IPS-18a (cell line): ENCODE measurements around the gene LPAR3.

Experiments
- H3K27ac ChIP-seq: one replicate; pipeline ENCODE4 v1.5.1; 2013; ENCODE audit warnings: low read length
- H3K27me3 ChIP-seq: one replicate; pipeline ENCODE4 v1.6.1; 2013; ENCODE audit warnings: mild to moderate bottlenecking, low read length; ENCODE audit not compliant: control insufficient read depth, insufficient read depth
- H3K36me3 ChIP-seq: one replicate; pipeline ENCODE4 v1.6.1; 2013; ENCODE audit warnings: low read depth, low read length; ENCODE audit not compliant: control insufficient read depth
- H3K4me1 ChIP-seq: one replicate; pipeline ENCODE4 v1.6.1; 2013; ENCODE audit warnings: low read depth, low read length; ENCODE audit not compliant: control insufficient read depth
- H3K4me3 ChIP-seq: one replicate; pipeline ENCODE4 v1.5.1; 2013; ENCODE audit warnings: low read length
- H3K9ac ChIP-seq: one replicate; pipeline ENCODE4 v1.6.1; 2013; ENCODE audit warnings: mild to moderate bottlenecking, low read length, moderate library complexity
- H3K9me3 ChIP-seq: one replicate; pipeline ENCODE4 v1.6.1; 2013; ENCODE audit warnings: low read depth, low read length; ENCODE audit not compliant: control insufficient read depth

LPAR3 gene

DNA sequence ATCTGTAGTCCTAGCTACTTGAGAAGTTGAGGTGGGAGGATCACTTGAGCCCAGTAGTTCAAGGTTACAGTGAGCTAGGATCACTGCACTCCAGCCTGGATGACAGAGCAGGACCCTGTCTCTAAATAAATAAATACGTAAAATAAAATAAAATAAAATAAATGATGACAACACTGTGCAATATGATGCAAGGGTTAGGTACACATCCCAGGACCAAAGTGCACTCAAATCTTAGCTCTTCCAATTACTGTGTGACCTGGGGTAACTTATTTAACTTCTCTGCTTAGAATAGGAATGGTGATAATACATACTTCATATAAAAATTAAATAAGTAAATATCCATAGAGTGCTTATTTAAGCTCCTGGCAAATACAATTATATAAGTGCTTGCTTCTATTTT lies 53.5 kb downstream of the LPAR3 start:
- no peak overlapping the region for H3K4me3 ChIP-seq
- no peak overlapping the region for H3K9ac ChIP-seq
- no peaks in the 10 kb centered on the region for H3K9me3 ChIP-seq
- no peaks in the 10 kb centered on the region for H3K27me3 ChIP-seq
- no peaks in the 10 kb centered on the region for H3K36me3 ChIP-seq
- no peak overlapping the region for H3K27ac ChIP-seq
- no peaks in the 10 kb centered on the region for H3K4me1 ChIP-seq

DNA sequence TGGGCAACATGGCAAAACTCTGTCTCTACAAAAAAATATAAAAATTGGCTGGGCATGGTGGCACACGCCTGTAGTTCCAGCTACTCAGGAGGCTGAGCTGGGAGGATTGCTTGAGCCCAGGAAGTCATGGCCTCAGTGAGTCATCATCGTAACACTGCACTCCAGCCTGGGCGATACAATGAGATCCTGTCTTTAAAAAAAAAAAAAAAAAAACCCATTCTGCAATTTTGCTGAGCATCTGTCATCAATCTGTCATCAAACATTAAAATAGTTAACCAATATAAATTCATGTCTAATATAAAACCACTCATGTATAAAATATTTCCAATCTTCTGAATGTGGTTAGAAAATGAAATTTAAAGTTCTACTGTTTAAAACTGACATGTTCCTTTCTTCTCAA lies 56.9 kb downstream of the LPAR3 start:
- H3K27ac ChIP-seq: no peak overlapping the region
- no peak overlapping the region for H3K4me3 ChIP-seq
- no peaks in the 10 kb centered on the region for H3K27me3 ChIP-seq
- no peak overlapping the region for H3K9ac ChIP-seq
- no peaks in the 10 kb centered on the region for H3K9me3 ChIP-seq
- H3K4me1 ChIP-seq: no peaks in the 10 kb centered on the region
- no peaks in the 10 kb centered on the region for H3K36me3 ChIP-seq

DNA sequence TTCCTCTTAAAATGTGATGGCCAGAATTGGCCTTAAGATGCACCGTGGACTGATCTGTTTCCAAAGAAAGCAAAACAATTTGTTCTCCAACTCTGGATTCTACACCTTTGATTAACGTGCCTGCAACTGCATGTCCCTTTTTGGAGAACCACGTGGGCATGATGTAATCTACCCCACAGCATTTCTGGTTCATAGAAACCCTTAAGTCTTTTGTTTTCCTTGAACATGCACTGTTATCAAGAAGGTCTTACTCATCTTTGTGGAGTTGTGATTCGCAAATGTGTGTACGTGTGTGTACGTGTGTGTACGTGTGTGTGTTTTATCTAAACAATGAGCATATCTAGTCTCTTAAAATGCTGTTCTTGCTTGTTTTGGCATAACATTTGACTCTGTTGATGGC lies 57.8 kb downstream of the LPAR3 start:
- Histone ChIP-seq H3K27ac (no peak overlapping the region), H3K4me1 (no peaks in the 10 kb centered on the region), H3K36me3 (no peaks in the 10 kb centered on the region), H3K27me3 (no peaks in the 10 kb centered on the region), H3K4me3 (no peak overlapping the region), H3K9me3 (no peaks in the 10 kb centered on the region), H3K9ac (no peak overlapping the region)

DNA sequence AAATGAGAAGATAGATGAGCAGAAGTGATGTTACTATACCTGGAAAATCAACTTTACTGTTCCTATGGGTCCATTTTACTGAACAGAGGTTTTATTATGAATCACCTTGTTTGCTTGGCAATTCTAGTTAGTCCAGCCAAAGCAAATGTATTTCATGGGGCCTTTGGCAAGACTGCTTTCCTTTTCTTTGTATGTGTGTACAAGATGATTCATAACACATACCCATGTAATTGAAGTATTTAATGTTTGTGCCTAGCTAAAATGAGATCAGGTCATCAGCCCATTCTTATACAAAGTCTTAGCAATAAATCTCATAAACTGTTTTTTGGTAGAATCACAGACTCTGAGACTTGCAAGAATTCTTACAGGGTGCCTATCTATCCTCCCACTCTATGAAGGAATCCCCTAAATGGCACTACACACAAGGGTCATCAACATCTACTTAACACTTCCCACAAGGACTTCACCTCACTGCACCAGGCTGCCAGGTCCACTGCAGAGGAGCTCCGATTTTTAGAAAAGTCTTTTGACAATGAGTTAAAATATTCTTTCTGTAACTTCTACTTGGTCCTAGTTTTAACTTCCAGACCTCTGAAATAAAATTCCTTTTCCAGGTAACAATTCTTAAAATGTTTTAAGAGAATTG lies 58.5 kb downstream of the LPAR3 start:
- no peaks in the 10 kb centered on the region for H3K36me3 ChIP-seq
- H3K9ac ChIP-seq: no peak overlapping the region
- no peaks in the 10 kb centered on the region for H3K9me3 ChIP-seq
- no peaks in the 10 kb centered on the region for H3K4me1 ChIP-seq
- no peak overlapping the region for H3K4me3 ChIP-seq
- H3K27ac ChIP-seq: no peak overlapping the region
- no peaks in the 10 kb centered on the region for H3K27me3 ChIP-seq

DNA sequence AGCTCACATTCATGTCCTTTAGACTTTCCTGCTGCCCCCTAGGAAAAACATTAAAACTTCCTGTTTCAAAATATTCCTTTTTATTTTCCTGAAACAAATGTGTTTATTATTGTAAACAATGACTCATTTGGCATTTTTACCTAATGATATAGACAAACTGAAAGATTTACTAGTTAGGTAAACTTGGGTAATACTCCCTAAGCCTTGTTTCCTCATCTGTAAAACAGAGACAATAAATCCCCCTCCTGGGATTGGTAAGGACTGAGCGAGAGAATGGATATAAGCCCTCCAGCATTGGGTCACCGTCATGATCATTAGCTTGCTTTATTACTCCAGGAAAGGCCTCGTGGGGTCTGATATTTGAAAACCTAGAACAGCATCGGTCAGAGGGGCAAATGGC lies 59.8 kb downstream of the LPAR3 start:
- Histone ChIP-seq H3K27ac (no peak overlapping the region), H3K9me3 (no peaks in the 10 kb centered on the region), H3K4me1 (no peaks in the 10 kb centered on the region), H3K4me3 (no peak overlapping the region), H3K9ac (no peak overlapping the region), H3K27me3 (no peaks in the 10 kb centered on the region), H3K36me3 (no peaks in the 10 kb centered on the region)

DNA sequence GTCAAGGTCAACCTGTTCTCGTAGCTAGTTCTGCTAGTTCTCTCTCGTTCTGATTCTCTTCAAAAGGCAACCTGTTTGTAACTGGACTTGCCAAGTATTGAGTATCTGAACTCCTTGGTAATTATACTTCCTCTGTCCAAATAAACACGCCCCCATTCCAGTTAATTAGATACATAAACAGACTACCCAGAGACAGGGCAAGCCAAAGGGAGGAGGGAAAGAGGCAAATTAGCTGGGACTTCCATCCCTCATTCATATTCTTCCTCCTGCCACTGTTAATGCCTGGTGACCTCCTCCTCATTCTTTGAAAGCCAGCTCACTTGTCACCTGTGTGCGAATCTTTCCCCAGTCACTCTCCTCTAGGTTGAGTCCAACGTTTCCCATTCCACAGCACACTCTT lies 62.9 kb downstream of the LPAR3 start:
- Histone ChIP-seq H3K9me3 (no peaks in the 10 kb centered on the region), H3K27ac (no peak overlapping the region), H3K4me3 (no peak overlapping the region), H3K36me3 (no peaks in the 10 kb centered on the region), H3K9ac (no peak overlapping the region), H3K27me3 (no peaks in the 10 kb centered on the region), H3K4me1 (no peaks in the 10 kb centered on the region)

DNA sequence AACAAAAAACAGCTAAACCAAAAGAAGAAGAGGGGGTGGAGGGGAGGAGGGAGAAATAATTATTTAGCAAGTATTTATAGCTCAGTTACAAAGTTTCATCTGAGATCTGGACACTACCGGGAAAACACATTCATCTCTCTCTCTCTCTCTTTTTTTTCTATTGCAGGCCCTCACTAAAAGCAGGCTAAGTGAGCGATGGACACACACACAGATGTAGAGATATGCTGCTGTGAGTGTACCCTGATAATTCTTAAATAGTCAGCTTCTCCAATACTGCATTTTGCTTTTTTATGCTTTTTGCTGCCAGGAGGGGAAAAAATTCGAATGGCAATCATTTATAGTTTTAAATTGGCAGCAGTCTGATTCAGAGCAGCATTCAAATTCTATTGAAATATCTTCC lies 65.0 kb downstream of the LPAR3 start:
- H3K9ac ChIP-seq: no peak overlapping the region
- H3K9me3 ChIP-seq: no peaks in the 10 kb centered on the region
- H3K27me3 ChIP-seq: no peaks in the 10 kb centered on the region
- H3K27ac ChIP-seq: no peak overlapping the region
- no peaks in the 10 kb centered on the region for H3K36me3 ChIP-seq
- no peaks in the 10 kb centered on the region for H3K4me1 ChIP-seq
- H3K4me3 ChIP-seq: no peak overlapping the region

DNA sequence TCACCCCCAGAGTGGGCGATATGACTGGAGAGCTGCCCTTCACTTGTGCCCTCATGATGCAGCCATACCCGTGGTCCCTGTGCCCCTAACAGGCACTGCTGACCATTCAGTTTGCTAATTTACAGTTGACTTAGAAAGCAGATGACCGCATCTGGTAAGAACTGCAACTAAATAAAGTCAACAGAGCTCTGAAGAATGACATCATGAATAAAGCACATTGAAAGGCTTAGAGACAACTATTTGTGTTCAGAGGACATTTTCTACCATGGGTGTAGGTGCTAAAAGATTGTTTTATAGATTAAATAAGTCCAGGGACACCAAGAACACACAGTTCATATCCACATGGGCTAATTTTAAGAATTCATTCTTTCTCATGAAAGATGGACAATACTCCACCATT lies 65.5 kb downstream of the LPAR3 start:
- no peaks in the 10 kb centered on the region for H3K36me3 ChIP-seq
- no peak overlapping the region for H3K9ac ChIP-seq
- H3K27me3 ChIP-seq: no peaks in the 10 kb centered on the region
- H3K4me1 ChIP-seq: no peaks in the 10 kb centered on the region
- no peaks in the 10 kb centered on the region for H3K9me3 ChIP-seq
- H3K27ac ChIP-seq: no peak overlapping the region
- no peak overlapping the region for H3K4me3 ChIP-seq

DNA sequence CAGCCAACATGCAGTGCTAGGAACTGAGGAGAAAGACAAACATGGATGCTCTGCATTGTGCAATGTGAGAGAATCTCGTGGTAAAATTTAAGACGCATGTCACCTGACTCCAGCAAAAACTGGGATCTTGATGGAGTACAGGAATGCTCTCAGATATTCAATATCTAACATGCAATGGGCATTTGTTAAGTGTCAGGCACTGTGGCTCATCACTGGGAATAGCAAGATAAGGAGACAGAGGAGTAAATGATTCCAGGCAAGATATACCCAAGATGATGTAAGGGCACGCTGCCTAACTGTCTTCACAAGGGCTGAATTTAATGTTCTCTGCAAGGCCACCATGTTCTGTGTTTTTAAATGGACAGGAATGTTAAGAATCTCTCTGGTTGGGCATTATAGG lies 67.8 kb downstream of the LPAR3 start:
- no peak overlapping the region for H3K9ac ChIP-seq
- no peak overlapping the region for H3K4me3 ChIP-seq
- no peaks in the 10 kb centered on the region for H3K27me3 ChIP-seq
- H3K4me1 ChIP-seq: no peaks in the 10 kb centered on the region
- H3K9me3 ChIP-seq: no peaks in the 10 kb centered on the region
- H3K36me3 ChIP-seq: no peaks in the 10 kb centered on the region
- H3K27ac ChIP-seq: no peak overlapping the region

DNA sequence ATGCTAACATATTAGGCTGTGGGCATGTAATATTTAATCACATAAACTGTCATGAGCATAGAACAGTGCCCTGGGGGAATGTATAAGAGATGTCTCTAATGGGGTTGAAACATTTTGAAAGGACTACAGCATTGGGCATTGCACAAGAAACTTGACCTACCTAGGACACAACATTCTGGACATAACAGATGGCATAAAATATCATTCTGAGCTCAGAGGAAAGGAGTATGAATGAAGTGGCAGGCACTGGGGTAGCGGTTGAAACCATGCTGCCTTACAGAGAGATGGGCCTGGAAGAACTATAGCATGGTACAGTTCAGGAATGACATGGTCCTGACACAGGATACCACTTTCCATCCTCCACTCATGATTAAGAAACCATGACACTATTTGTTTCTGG lies 69.0 kb downstream of the LPAR3 start:
- H3K4me3 ChIP-seq: no peak overlapping the region
- H3K27me3 ChIP-seq: no peaks in the 10 kb centered on the region
- H3K27ac ChIP-seq: no peak overlapping the region
- no peak overlapping the region for H3K9ac ChIP-seq
- no peaks in the 10 kb centered on the region for H3K4me1 ChIP-seq
- H3K9me3 ChIP-seq: no peaks in the 10 kb centered on the region
- H3K36me3 ChIP-seq: no peaks in the 10 kb centered on the region

DNA sequence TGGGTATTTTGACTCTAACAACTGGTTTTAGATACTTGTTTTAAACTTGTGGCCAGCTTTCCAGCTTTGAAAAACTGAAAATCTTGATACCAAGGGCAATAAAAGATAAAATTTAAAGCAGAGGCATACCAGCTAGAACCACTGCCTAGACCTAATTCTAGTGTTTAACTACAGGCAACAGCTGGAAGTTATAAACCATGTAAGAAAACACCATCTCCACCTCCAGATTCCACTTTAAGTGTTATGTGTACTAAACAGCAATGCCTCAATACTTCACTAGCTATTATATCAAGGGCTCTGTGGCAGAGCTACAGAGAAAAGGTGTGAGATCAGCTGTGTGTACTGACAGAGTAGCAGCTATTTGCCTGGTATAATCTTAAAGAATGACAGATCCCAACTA lies 69.5 kb downstream of the LPAR3 start:
- H3K9me3 ChIP-seq: no peaks in the 10 kb centered on the region
- H3K36me3 ChIP-seq: no peaks in the 10 kb centered on the region
- H3K4me1 ChIP-seq: no peaks in the 10 kb centered on the region
- H3K9ac ChIP-seq: no peak overlapping the region
- no peaks in the 10 kb centered on the region for H3K27me3 ChIP-seq
- H3K27ac ChIP-seq: no peak overlapping the region
- no peak overlapping the region for H3K4me3 ChIP-seq

DNA sequence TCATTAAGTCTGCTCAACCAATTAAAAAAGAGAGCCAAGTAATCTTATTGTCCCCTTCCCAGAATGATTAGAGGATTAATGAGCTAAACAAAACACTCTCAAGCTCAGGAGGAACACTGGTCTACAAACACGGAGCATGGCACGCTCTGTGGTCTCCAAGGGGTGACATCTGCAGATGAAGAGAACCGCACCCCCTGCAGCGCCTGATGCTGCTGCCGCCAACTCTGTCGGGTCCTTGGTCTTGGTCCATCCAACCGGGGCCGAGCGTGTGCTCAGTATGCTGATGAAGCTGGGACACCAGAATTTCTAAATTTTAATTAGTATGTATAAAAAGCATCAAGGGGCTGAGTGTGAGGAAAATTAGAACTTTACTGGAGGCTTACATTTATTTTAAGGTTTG lies 82.7 kb downstream of the LPAR3 start:
- H3K9ac ChIP-seq: no peak overlapping the region
- H3K4me1 ChIP-seq: no peaks in the 10 kb centered on the region
- no peak overlapping the region for H3K4me3 ChIP-seq
- H3K27ac ChIP-seq: no peak overlapping the region
- no peaks in the 10 kb centered on the region for H3K9me3 ChIP-seq
- H3K36me3 ChIP-seq: no peaks in the 10 kb centered on the region
- H3K27me3 ChIP-seq: no peaks in the 10 kb centered on the region
